Stimulated activated CD8-positive, alpha-beta memory T cell treated with anti-CD3 and anti-CD28 coated beads, Interleukin-7, amount 100 ng/mL, for 4 hours (primary cell): Measurements from ENCODE around the gene NCSTN.
"Not testable (repeated sequence)": the region's sequence is repeated elsewhere in the genome, so short reads cannot be mapped to it uniquely, and the experiment has no call there.

Experiments used
- DNase-seq, 2 donors: peaks; one replicate each; pipeline ENCODE4 v3.0.0-alpha.2; 2020; ENCODE audit warnings: low read depth in 2 of 2

The NCSTN gene

DNA sequence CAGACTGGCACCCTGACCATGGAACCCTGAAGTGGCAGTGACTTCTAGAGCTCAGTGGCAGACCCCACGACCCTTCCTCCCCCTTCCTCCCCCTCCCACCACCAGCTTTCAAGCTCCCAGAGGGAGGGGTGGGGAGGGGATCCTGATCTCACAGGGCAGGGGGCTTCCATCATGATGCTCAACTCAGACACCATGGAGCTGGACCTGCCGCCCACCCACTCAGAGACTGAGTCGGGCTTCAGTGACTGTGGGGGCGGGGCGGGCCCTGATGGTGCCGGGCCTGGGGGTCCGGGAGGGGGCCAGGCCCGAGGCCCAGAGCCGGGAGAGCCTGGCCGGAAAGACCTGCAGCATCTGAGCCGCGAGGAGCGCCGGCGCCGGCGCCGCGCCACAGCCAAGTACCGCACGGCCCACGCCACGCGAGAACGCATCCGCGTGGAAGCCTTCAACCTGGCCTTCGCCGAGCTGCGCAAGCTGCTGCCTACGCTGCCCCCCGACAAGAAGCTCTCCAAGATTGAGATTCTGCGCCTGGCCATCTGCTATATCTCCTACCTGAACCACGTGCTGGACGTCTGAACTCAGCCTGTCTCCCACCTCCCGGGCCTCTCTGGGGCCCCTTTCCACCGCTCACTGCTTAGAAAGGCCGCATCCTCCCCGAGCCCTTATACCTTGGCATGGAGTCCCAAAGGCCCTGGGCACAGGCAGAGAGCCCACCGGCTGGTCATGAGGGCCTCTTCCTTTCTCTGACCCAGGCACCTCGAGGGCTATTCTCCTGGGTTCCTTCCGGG, 27.6 kb downstream of the NCSTN start:
- DNase-seq = no peak

DNA sequence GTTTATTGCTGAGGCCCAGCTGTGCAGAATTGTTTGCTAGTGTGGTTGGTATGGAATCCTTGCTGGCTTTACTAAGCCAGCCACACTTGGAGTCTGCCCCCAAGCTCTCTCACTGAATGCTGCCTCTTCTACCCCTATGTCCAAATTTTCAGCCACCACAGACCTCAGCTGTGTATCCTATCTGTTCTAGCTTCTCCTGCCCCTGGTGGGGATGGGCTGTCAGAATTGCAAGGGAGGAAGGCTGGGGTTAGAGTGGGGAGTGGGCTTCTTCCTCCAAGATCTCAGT, 28.1 kb downstream of the NCSTN start:
- no peak for DNase-seq

GRCh38 chr1:160371756-160372155, 28.6 kb downstream of the NCSTN start:
- DNase-seq = no peak

DNA sequence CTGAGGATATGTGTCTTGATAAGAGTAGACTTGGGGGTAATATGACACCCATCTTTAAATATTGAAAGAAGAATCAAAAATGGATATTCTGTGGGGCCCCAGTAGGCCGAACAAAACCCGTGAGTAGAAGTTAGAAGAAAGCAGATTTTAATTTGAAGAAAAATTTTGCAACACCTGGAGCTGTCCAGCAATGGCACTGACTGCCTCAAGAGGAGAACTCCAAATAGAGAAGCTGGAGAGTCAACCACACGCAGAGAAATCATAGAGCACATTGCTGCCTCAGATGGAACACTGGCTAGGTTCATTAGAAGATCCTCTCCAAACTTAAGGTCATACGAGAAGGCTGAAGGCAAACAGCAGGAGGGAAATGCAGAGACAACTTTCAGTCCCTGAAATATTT, 30.5 kb downstream of the NCSTN start:
- no peak for DNase-seq

- no peak for DNase-seq
Observed at GRCh38 chr1:160374306-160375110, 31.3 kb downstream of the NCSTN start.

- DNase-seq = no peak
Observed at GRCh38 chr1:160375788-160376524, 32.8 kb downstream of the NCSTN start.

- no peak for DNase-seq
Observed at GRCh38 chr1:160376525-160377131, 33.4 kb downstream of the NCSTN start.

DNA sequence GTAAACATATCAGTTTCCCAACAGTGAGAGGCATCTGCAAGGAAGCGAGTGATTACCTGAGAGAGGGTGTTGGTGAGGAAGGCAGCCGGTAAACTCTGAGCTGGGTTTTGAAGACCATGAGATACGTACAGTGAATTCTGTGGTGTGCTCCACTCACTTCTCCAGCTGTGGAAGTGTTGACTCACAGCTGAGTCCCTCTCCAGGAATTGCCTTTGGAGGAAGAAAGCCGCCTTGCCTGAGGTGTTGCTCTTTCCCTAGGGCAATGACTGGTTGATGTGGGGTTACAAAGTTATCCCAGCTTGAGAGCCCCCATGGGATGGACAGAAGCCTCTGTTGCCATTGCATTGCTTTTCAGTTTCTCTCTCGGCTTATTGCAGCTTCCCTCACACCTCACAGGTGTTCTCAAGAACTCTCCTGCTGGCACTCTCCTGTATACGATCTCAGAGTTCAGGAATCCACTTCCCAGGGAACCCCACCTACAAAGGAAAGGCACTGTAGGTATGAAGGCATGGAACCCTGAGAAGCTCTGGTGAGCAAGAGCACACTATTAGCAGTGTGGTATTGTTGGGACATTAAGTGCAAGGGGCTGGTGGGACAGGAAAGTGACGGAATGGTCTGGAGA, 34.5 kb downstream of the NCSTN start:
- DNase-seq = no peak

DNA sequence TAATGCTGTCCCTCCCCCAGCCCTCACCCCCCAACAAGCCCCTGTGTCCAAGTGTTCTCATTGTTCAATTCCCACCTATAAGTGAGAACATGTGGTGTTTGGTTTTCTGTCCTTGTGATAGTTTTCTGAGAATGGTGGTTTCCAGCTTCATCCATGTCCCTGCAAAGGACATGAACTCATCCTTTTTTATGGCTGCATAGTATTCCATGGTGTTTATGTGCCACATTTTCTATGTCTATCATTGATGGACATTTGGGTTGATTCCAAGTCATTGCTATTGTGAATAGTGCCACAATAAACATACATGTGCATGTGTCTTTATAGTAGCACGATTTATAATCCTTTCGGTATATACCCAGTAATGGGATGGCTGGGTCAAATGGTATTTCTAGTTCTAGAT, 41.6 kb downstream of the NCSTN start:
- not testable (repeated sequence) for DNase-seq

- not testable (repeated sequence) for DNase-seq
Observed at GRCh38 chr1:160388406-160388805, 45.2 kb downstream of the NCSTN start.

- no peak for DNase-seq
Observed at GRCh38 chr1:160394673-160395072, 51.5 kb downstream of the NCSTN start.

DNA sequence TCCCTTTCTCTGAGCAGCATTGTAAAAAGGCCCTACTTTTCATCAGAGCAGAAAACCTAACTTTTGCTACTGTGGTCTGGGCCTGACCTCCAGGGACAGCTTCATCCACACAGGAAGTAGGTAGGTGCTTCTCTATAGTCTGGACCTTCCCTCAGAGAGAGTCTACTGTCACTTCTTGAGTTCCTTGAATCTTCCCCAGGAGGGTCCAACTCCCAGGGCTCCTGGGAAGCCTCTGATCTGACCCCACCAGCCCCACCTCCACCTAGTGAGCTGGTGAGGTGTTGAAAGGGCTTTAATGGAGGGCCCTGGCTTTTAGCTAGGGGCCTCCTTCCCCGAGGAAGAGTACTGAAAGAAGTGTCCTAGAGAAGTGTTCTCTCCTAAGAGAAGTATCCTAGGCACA, 54.5 kb downstream of the NCSTN start:
- no peak for DNase-seq

DNA sequence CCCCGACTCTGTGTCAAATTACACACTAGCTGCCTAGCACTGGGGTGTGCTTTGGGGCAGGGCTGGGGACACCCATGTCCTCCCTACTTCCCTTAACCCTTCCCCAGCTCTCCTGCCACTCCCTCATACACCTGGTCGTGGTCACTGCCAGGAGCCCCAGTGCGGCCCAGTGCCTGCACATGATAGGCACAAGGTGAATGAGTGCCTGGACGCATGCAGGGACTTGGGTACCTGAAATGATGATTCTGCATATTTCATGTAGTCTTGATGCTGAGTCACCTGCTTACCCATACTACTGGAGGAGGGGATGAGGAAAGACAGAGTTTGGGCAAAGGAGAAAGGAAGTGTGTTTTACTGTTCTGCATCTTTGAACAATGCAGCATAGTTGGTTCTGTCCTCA, 55.6 kb downstream of the NCSTN start:
- no peak for DNase-seq

DNA sequence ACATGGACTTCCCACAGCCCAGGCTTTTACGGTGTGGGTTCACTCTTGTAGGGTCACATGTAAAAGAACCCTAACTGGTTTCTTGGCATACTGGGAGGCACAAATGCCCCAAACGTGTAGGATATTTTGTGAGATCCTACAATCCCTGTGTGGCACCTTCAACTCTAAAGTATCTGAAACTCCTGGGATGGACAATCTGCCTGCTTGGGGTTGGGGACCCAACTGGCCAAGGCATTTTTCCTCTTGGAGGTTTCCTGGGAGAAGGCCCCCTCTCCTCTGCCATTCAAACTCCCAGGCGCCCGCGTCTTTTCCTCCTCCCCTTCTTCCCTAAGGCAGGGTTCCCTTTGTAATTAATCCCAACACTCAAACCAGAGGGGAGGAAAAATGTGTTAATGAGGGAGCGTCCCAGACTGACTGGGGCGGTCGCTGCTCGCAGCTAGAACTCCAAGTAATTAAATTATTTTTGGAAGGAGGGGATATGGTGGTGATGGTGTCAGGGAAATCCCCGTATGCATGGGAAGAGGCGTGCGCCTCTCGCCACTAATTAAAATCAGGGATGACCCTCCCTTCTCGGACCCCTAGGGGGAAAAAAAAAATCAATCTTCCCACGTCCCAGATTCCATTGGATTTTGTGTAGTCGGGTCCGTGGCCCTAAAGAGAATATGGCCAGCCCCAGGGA, 56.5 kb downstream of the NCSTN start:
- DNase-seq = no peak

DNA sequence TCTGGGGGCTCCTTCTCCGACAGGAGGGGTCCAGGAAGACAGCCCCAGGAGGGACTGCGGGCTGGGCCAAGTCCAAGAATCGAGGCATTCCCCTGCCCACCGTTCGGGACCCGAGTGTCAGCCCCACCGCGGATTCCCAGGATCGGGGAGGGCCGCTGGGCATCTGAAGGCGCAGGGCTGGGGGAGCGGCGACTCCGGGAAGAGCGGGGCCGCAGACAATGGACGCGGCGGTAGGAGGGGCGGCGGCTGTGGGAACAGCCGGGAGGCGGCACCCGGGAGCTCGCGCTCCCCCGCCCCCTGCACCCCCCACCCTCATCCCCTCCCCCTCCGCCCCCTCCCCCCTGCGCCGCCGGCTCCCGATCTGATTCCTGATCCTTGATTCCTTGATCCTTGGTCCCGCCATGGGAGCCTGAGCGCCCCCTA, 57.1 kb downstream of the NCSTN start, which contains the start of gene VANGL2:
Gene VANGL2, plus strand, starts transcription at position 342 of the 423 bp plus-strand sequence. CDS start 15,274 bp downstream, outside the sequence.
- peak in 1 of 2 donors; percentile 24 for DNase-seq

- no peak for DNase-seq
Observed at GRCh38 chr1:160400646-160401486, 57.7 kb downstream of the NCSTN start.

DNA sequence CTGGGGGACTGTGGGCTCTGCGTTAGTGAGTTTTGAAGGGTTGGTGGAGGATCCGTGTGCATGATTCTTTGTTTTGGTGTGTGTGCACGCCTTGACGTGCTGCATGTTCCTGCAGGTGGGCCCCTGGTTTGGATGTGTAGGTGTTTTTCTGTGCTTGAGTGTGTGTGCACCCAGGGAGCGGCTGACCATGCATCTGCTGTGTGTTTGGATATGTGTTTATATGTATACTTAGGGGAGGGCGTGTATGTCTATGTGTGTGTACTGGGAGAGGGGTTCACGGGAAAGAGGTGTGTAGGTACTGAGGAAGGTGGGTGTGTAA, 58.3 kb downstream of the NCSTN start:
- no peak for DNase-seq

- no peak for DNase-seq
Observed at GRCh38 chr1:160402001-160402795, 59.0 kb downstream of the NCSTN start.

DNA sequence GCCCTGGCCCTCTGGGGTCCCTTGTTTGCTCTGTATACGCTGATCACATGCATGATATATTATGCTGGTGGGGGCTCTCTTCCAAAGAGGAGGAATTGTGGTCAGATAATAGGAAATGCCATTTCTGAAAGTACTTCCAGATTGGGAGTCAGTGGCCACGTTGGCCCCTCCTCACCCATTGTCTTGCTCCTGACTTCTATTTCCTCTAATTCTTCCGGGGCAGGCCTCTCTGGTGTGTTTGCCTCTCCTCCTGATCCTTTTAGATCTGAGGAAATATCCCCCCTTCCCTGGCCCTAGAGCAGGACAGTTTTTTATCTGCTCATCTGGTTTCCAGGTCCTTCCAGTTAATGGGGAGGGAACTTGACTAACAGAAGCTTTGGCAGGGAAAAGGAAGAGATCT, 60.1 kb downstream of the NCSTN start:
- DNase-seq = no peak
